K562 (cell line): ENCODE measurements around the gene C6orf47. TPM values are rescaled to one million over a fixed set of nuclear protein-coding genes. Genes with fewer than 3 reads are reported as not detected.
A peak's percentile ranks its signal among the peaks of the same experiment; 100 is the strongest.

Experiments
- BHLHE40 ChIP-seq: IDR thresholded peaks from 2 replicates; pipeline ENCODE4 v1.6.1; 2011; ENCODE audit warnings: low read length, improper control_type of control experiment
- CCAR2 ChIP-seq: fragments of 200-400 bp; formaldehyde crosslinking; IDR thresholded peaks from 2 replicates; pipeline ENCODE4 v1.6.1; 2017; ENCODE audit warnings: mild to moderate bottlenecking, low read depth, low read length
- DDX20 ChIP-seq: fragments of 450-650 bp; IDR thresholded peaks from 2 replicates; pipeline ENCODE4 v1.6.1; 2016; ENCODE audit warnings: missing genetic modification characterization, low read depth, mild to moderate bottlenecking, missing compliant biosample characterization, moderate library complexity
- FOXK2 ChIP-seq, 2 experiments: fragments of 450-650 bp; IDR thresholded peaks in 1 of 2; conservative IDR thresholded peaks in 1 of 2; 2 replicates each; pipeline ENCODE4 v1.6.1; 2016; ENCODE audit warnings: low read depth in 2 of 2, mild to moderate bottlenecking in 1 of 2
- MXI1 ChIP-seq: IDR thresholded peaks from 2 replicates; pipeline ENCODE4 v1.6.1; 2011; ENCODE audit warnings: low read depth, mild to moderate bottlenecking, improper control_type of control experiment, low read length
- NELFE ChIP-seq: IDR thresholded peaks from 2 replicates; pipeline ENCODE4 v1.6.1; 2011; ENCODE audit warnings: mild to moderate bottlenecking; ENCODE audit not compliant: insufficient read depth, insufficient read length
- NFE2 ChIP-seq: IDR thresholded peaks from 2 replicates; pipeline ENCODE4 v1.6.1; 2014; ENCODE audit warnings: antibody characterized with exemption, low read depth
- NR4A1 ChIP-seq, 2 experiments: fragments of 250-450 bp in 1 of 2; fragments of 450-650 bp in 1 of 2; sonication (Bioruptor Pico) in 1 of 2; IDR thresholded peaks; 2 replicates each; pipeline versions ENCODE4 v1.4.0 to v1.6.1; 2016 to 2020; ENCODE audit warnings: mild to moderate bottlenecking in 2 of 2, missing compliant biosample characterization in 1 of 2, missing genetic modification characterization in 1 of 2, moderate library complexity in 1 of 2
- PHB ChIP-seq: fragments of 250-450 bp; sonication (Bioruptor Pico); IDR thresholded peaks from 2 replicates; pipeline ENCODE4 v1.5.0; 2021
- SMAD4 ChIP-seq: fragments of 250-450 bp; sonication (Bioruptor Pico); conservative IDR thresholded peaks from 2 replicates; pipeline ENCODE4 v1.8.0; 2021; ENCODE audit warnings: inconsistent platforms, mild to moderate bottlenecking, moderate library complexity
- TOE1 ChIP-seq, 2 experiments: fragments of 450-650 bp in 1 of 2; sonication (generic) in 1 of 2; formaldehyde crosslinking in 1 of 2; IDR thresholded peaks; 2 replicates each; pipeline versions ENCODE4 v1.7.1 to v1.8.0; 2016 to 2022; ENCODE audit warnings: borderline replicate concordance in 2 of 2, mild to moderate bottlenecking in 2 of 2, antibody characterized with exemption in 1 of 2, inconsistent platforms in 1 of 2, low read depth in 1 of 2, missing genetic modification reagents in 1 of 2, moderate library complexity in 1 of 2
- TRIM24 ChIP-seq, 2 experiments: fragments of 450-650 bp; IDR thresholded peaks; 2 replicates each; pipeline ENCODE4 v1.6.1; 2016
- USF1 ChIP-seq: sonication (generic); formaldehyde crosslinking; IDR thresholded peaks from 2 replicates; pipeline ENCODE4 v1.9.0; 2022; ENCODE audit warnings: mild to moderate bottlenecking, missing genetic modification reagents
- ZNF140 ChIP-seq: fragments of 250-450 bp; sonication (Bioruptor Pico); IDR thresholded peaks from 2 replicates; pipeline ENCODE4 v1.8.0; 2021; ENCODE audit warnings: moderate library complexity, mild to moderate bottlenecking, inconsistent platforms
- ZNF143 ChIP-seq: sonication (generic); formaldehyde crosslinking; IDR thresholded peaks from 2 replicates; pipeline ENCODE4 v1.9.0; 2022; ENCODE audit warnings: mild to moderate bottlenecking, missing genetic modification reagents
- ZNF146 ChIP-seq: IDR thresholded peaks from one replicate; pipeline ENCODE4 v1.6.1; 2018; ENCODE audit warnings: missing compliant biosample characterization; ENCODE audit not compliant: unreplicated experiment
- ZNF263 ChIP-seq: sonication (generic); formaldehyde crosslinking; IDR thresholded peaks from 2 replicates; pipeline ENCODE4 v1.8.0; 2022; ENCODE audit warnings: mild to moderate bottlenecking, missing genetic modification reagents, borderline replicate concordance
- ZNF699 ChIP-seq: fragments of 250-450 bp; sonication (Bioruptor Pico); IDR thresholded peaks from 2 replicates; pipeline ENCODE4 v1.8.0; 2021; ENCODE audit warnings: mild to moderate bottlenecking, moderate library complexity; ENCODE audit not compliant: insufficient replicate concordance
- polyA plus RNA-seq, 8 experiments: library from polyadenylated mRNA; depleted of rRNA in 4 of 8; stranded (reverse) in 5 of 8; unstranded in 3 of 8; fragments of >200 nt; fragmentation: Nextera tagmentation in 2 of 8; fragmentation: Illumina TruSeq in 1 of 8; extraction: Ambion mirVana in 2 of 8; extraction: Trizol in 1 of 8; gene quantifications; 2 replicates each; pipeline versions ENCODE4 v1.2.1 to v1.2.3, GENCODE V29; 2011 to 2014; ENCODE audit warnings: inconsistent platforms in 1 of 8, missing spikeins in 1 of 8
- total RNA-seq, 7 experiments: library from RNA; depleted of rRNA in 6 of 7; stranded (reverse); fragments of >200 nt in 6 of 7; fragmentation: Illumina TruSeq in 2 of 7; extraction: Trizol in 2 of 7; gene quantifications; 2 replicates each; pipeline versions ENCODE4 v1.2.1 to v1.2.3, GENCODE V29; 2011 to 2021; ENCODE audit warnings: low replicate concordance in 1 of 7
- TF ChIP-seq, protein P1 (sequence below): fragments of 250-450 bp; sonication (Bioruptor Pico); IDR thresholded peaks from 2 replicates; pipeline ENCODE4 v1.5.0; 2021
- TF ChIP-seq, protein P2 (sequence below): sonication (generic); formaldehyde crosslinking; IDR thresholded peaks from 2 replicates; pipeline ENCODE4 v1.4.0; 2020; ENCODE audit warnings: mild to moderate bottlenecking, missing genetic modification reagents
- TF ChIP-seq, protein P3 (sequence below): fragments of 250-450 bp; sonication (Bioruptor Pico); IDR thresholded peaks from 2 replicates; pipeline ENCODE4 v1.5.0; 2022; ENCODE audit warnings: mild to moderate bottlenecking

Gene C6orf47
- total and polyA plus RNA-seq, 9 of the 15 experiments (the other 6 are each of a cell fraction or from before 2014, with no cell fraction given): 0.14 to 43.8 (median 27.0) TPM

DNA sequence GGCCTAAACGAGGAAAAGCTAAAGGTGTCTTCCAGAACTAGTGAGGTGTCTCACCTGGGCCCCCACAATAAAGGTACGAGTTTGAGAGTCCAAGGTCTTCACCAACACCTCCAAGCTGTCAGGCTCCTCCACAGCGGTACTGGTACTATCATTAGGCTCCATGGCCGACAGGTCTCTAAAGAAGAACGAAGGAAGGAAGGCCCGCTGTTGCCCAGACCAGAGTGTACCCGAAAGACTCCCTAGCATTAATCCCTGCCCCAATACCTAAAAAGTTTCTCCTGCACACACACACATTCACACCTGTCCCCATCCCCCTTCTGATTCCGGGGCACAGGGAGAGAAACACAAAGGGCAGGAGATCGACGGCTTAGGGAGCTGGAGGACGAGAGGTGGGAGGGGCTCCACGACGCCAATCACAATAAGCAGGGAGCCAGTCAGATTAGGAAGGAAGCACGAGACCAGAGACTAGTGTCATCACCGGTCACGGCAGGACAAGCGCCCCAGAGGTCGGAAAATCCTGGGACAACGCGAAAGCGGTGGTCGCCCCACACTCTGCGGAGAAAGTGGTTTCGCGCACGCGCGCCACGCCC lies 8.9 kb downstream of the C6orf47 start (continued):
- TF ChIP-seq ZNF263 (CRISPR knock-in tag): peak; percentile 26; the same call in 1 of the 2 replicates
- TF ChIP-seq, protein P1, sequence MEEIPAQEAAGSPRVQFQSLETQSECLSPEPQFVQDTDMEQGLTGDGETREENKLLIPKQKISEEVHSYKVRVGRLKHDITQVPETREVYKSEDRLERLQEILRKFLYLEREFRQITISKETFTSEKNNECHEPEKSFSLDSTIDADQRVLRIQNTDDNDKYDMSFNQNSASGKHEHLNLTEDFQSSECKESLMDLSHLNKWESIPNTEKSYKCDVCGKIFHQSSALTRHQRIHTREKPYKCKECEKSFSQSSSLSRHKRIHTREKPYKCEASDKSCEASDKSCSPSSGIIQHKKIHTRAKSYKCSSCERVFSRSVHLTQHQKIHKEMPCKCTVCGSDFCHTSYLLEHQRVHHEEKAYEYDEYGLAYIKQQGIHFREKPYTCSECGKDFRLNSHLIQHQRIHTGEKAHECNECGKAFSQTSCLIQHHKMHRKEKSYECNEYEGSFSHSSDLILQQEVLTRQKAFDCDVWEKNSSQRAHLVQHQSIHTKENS (CRISPR knock-in tag): no peak
- TF ChIP-seq DDX20: no peak
- peak; percentile 11; the same call in 1 of the 2 replicates for TF ChIP-seq ZNF143 (CRISPR knock-in tag)
- TF ChIP-seq, protein P2, sequence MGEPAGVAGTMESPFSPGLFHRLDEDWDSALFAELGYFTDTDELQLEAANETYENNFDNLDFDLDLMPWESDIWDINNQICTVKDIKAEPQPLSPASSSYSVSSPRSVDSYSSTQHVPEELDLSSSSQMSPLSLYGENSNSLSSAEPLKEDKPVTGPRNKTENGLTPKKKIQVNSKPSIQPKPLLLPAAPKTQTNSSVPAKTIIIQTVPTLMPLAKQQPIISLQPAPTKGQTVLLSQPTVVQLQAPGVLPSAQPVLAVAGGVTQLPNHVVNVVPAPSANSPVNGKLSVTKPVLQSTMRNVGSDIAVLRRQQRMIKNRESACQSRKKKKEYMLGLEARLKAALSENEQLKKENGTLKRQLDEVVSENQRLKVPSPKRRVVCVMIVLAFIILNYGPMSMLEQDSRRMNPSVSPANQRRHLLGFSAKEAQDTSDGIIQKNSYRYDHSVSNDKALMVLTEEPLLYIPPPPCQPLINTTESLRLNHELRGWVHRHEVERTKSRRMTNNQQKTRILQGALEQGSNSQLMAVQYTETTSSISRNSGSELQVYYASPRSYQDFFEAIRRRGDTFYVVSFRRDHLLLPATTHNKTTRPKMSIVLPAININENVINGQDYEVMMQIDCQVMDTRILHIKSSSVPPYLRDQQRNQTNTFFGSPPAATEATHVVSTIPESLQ (CRISPR knock-in tag): no peak
- no peak for TF ChIP-seq ZNF140 (CRISPR knock-in tag)
- TF ChIP-seq ZNF699: no peak
- TF ChIP-seq, protein P3, sequence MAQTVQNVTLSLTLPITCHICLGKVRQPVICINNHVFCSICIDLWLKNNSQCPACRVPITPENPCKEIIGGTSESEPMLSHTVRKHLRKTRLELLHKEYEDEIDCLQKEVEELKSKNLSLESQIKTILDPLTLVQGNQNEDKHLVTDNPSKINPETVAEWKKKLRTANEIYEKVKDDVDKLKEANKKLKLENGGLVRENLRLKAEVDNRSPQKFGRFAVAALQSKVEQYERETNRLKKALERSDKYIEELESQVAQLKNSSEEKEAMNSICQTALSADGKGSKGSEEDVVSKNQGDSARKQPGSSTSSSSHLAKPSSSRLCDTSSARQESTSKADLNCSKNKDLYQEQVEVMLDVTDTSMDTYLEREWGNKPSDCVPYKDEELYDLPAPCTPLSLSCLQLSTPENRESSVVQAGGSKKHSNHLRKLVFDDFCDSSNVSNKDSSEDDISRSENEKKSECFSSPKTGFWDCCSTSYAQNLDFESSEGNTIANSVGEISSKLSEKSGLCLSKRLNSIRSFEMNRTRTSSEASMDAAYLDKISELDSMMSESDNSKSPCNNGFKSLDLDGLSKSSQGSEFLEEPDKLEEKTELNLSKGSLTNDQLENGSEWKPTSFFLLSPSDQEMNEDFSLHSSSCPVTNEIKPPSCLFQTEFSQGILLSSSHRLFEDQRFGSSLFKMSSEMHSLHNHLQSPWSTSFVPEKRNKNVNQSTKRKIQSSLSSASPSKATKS (CRISPR knock-in tag): no peak
- peak; percentile 84 to 85 for TF ChIP-seq FOXK2 (conservative IDR thresholded peaks at IDR 0.05 in 1 of 2, IDR thresholded peaks at IDR 0.05 in 1 of 2; ENCODE audit: low read depth in 2 of 2)
- TF ChIP-seq BHLHE40: peak; percentile 99
- TF ChIP-seq CCAR2: no peak
- TF ChIP-seq NFE2: no peak
- TF ChIP-seq ZNF146 (CRISPR knock-in tag): no peak
- TF ChIP-seq TRIM24 (IDR thresholded peaks at IDR 0.05): no peak
- TF ChIP-seq TOE1 (IDR thresholded peaks at IDR 0.05; ENCODE audit: borderline replicate concordance): no peak
- TF ChIP-seq TOE1 (CRISPR knock-in tag; IDR thresholded peaks at IDR 0.05; ENCODE audit: borderline replicate concordance, low read depth): peak; percentile 81; the same call in 1 of the 2 replicates
- TF ChIP-seq NR4A1 (CRISPR knock-in tag; IDR thresholded peaks at IDR 0.05): no peak; the same call in 1 of the 2 replicates
- 0 out of 2 replicates have a peak, but pooled peaks have one; percentile 16 for TF ChIP-seq NR4A1 (tag; IDR thresholded peaks at IDR 0.05)
- TF ChIP-seq PHB (CRISPR knock-in tag): peak; percentile 17; the same call in 1 of the 2 replicates
- TF ChIP-seq NELFE: no peak
- TF ChIP-seq SMAD4 (CRISPR knock-in tag): no peak
- TF ChIP-seq USF1: peak; percentile 24; the same call in 1 of the 2 replicates
- peak; percentile 84 for TF ChIP-seq MXI1
